Fibroblast of mammary gland (primary cell): Measurements from ENCODE around the gene PTTG1.

Source experiments
- DNase-seq: peaks from one replicate; pipeline ENCODE4 v3.0.0-alpha.2; 2010; ENCODE audit warnings: low read depth
- H3K4me3 ChIP-seq: 2 replicates; pipeline ENCODE4 v1.5.1; 2011; ENCODE audit warnings: low read depth, mild to moderate bottlenecking, low read length, moderate library complexity; ENCODE audit not compliant: control insufficient read depth
- TF ChIP-seq, protein P1 (sequence below): conservative IDR thresholded peaks from 2 replicates; pipeline ENCODE4 v1.5.1; 2011; ENCODE audit warnings: low read depth, low read length, inconsistent platforms; ENCODE audit not compliant: control insufficient read depth, insufficient read depth

PTTG1 gene

DNA sequence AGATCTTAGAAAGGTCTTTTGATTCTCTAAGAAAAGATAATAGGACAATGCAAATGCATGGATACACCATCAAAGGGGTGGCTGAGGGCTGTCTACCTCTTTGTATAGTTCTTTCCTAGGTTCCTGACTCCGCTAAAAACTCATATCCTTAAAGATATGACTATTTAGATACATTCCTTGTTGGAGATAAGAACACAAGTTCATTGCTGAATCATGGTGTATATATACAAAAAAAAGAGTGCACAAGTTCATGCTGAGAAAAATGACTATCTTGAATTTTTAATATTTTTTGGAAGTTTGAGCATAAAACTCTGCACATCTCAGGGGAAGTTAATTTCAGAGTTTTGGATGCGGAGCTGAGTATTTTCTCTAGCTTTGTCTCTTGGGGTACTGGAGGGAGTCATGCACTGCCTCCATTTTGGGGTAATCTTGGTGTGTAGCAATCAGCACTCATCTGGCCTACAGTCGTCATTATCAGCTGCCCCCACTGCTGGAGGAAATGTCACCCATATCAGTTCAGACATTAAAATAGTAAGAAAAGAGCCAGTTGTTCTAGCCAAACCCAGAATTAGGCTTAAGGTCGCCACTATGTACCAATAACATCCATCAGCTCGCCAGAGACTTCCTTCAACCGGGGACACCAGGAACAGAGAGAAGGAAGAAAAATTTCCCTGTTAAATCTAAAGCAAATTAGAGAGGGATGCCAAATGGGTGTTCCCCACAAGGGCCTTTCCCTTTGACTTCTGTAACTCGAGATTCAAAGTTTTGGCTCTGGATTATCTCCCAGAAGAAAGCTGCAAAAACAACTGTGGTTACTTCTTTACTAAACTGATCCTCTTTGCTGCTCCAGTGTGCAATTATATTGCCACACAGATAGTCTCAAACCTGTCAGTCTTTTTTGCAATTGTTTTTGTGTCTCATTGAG lies 49.0 kb downstream of the PTTG1 start:
- TF ChIP-seq, protein P1, sequence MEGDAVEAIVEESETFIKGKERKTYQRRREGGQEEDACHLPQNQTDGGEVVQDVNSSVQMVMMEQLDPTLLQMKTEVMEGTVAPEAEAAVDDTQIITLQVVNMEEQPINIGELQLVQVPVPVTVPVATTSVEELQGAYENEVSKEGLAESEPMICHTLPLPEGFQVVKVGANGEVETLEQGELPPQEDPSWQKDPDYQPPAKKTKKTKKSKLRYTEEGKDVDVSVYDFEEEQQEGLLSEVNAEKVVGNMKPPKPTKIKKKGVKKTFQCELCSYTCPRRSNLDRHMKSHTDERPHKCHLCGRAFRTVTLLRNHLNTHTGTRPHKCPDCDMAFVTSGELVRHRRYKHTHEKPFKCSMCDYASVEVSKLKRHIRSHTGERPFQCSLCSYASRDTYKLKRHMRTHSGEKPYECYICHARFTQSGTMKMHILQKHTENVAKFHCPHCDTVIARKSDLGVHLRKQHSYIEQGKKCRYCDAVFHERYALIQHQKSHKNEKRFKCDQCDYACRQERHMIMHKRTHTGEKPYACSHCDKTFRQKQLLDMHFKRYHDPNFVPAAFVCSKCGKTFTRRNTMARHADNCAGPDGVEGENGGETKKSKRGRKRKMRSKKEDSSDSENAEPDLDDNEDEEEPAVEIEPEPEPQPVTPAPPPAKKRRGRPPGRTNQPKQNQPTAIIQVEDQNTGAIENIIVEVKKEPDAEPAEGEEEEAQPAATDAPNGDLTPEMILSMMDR = no peak
- no peak overlapping the region for H3K4me3 ChIP-seq
- peak; percentile 72 for DNase-seq

DNA sequence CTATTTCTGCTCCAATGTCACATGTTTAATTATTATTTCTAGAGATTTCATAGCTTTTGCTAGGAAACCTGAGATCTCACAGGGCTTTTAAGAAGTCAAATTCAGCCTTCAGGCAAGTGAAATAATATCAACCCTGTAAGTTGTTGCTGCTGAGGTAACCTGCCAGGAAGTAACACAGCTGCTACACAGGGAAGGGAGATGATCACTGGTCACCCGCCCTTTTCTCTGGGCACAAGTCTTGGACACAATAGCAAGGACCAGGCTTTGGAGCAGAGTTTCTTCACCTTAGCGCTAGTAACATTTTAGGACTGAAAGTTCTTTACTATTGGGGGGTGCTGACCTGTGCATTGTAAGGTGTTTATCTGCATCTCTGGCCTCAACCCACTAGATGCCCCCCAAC lies 50.1 kb downstream of the PTTG1 start:
- no peak overlapping the region for H3K4me3 ChIP-seq
- DNase-seq = no peak
- TF ChIP-seq, protein P1 = no peak

DNA sequence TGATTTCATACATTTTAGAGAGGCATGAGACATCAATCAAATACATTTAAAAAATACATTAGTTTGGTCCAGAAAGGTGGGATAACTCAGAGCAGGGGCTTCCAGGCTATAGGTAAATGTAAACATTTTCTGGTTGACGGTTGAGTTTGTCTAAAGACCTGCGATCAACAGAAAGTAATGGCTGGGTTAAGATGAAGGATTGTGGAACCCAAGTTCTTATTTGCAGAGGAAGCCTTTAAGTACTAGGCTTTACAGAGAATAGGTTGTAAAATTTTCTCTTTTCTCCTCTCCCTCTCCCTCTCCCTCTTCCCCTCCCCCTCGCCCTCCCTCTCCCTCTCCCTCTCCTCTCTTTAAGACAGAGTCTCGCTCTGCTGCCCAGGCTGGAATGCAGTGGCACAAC lies 50.8 kb downstream of the PTTG1 start:
- DNase-seq = no peak
- H3K4me3 ChIP-seq = no peak overlapping the region
- TF ChIP-seq, protein P1 = no peak

DNA sequence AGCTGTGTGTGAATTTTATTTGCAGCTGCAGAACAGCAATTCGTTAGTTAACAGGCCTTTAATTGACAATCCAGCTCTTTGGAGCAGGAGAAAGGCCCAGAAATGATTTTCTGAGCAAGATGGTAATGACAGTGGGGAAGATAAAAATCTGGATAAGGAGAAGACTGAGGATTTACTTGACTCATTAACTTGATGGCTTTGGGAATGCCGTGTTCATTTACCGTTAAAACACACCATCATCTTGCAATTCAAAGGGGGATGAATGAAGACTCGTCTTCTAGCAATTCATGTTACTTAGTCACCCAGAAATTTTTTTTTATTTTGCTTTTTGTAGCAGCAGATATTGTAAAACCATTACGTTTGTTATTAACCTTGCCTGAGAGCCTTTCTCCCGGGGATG lies 52.0 kb downstream of the PTTG1 start:
- no peak overlapping the region for H3K4me3 ChIP-seq
- TF ChIP-seq, protein P1 = no peak
- no peak for DNase-seq

DNA sequence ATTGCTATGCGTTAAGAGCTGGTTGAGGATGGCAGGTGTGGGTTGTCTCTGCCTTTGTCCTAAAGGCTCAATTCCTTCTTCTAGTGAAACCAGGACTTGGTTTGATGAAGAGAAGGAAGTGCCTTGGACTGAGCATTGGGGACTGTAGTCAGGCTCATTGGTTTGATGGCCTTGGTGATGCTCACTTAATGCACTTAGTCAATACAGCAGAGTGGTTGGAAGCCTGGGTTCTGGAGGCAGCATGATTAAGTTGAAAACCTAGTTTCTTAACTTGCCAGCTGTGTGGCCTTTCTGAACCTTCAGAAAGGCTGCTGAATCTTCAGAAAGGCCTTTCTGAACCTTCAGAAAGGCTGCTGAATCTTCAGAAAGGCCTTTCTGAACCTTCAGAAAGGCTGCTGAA lies 52.4 kb downstream of the PTTG1 start:
- H3K4me3 ChIP-seq = no peak overlapping the region

DNA sequence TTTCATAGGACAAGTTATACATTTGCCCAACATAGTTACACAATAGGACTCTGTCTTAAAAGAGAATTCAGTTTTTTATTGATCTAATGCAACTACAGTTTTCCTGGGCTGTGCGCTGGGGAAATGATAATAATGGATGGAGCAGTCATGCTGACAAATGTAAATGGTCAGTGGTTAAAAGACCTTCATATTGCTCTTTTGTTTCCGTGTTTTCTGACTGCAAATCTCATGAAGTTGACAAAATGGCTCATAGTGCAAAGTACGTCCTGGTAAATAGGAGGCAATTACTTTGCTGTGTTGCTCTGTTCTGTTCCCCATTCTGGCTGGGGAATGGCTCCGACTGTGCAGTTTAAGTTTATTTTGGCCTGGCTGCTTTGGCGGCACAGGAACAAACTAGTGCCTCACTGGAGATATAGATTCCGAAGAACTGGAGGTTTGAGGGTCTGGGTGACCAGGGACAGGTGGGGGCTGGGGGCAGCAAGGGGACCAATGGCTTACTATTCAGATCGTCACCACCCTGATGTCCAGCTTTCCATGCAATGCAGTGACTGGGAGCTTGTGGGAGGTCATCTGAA lies 54.3 kb downstream of the PTTG1 start:
- DNase-seq = no peak
- H3K4me3 ChIP-seq = no peak overlapping the region
- TF ChIP-seq, protein P1 = no peak

More for the DNA sequence above, 52.4 kb downstream of the PTTG1 start:
- no peak for DNase-seq
- TF ChIP-seq, protein P1 = no peak
